Brain microvascular endothelial cell (primary cell): ENCODE results near the gene RTN4.
A peak's percentile ranks its signal among the peaks of the same experiment; 100 is the strongest.
"Not testable (repeated sequence)": the region's sequence is repeated elsewhere in the genome, so short reads cannot be mapped to it uniquely, and the experiment has no call there.

Experiments
- DNase-seq: peaks from one replicate; pipeline ENCODE4 v3.0.0-alpha.2; 2020
- H3K27ac ChIP-seq: fragments of 250-450 bp; sonication (Bioruptor Pico); 2 replicates; pipeline ENCODE4 v1.5.1; 2020; ENCODE audit warnings: mild to moderate bottlenecking, moderate library complexity
- H3K27me3 ChIP-seq: fragments of 250-450 bp; sonication (Bioruptor Pico); replicated peaks from 2 replicates; pipeline ENCODE4 v1.5.1; 2020; ENCODE audit warnings: mild to moderate bottlenecking
- H3K36me3 ChIP-seq: fragments of 250-450 bp; sonication (Bioruptor Pico); replicated peaks from 2 replicates; pipeline ENCODE4 v1.5.1; 2020; ENCODE audit warnings: mild to moderate bottlenecking
- H3K4me3 ChIP-seq: 2 replicates; pipeline ENCODE4 v1.5.1; 2011; ENCODE audit warnings: low read depth, mild to moderate bottlenecking, control low read depth, low read length, moderate library complexity
- CTCF ChIP-seq: IDR thresholded peaks from 2 replicates; pipeline ENCODE4 v1.5.1; 2011; ENCODE audit warnings: low read depth, mild to moderate bottlenecking, moderate library complexity, low read length, control low read depth, inconsistent platforms; ENCODE audit errors: missing control alignments
- in situ Hi-C: cut with HindIII; loops from 2 replicates; pipeline ENCODE4 v1.10.0; 2017; ENCODE audit warnings: low sequenced_read_pairs, low pct_ligation_motif_present

RTN4 gene

GRCh38 chr2:55093381-55093780, 43.1 kb upstream of the RTN4 start:
- no peaks in the 10 kb centered on the region for H3K27me3 ChIP-seq
- no peak overlapping the region for H3K4me3 ChIP-seq
- in situ Hi-C loops, result no loop called here
- peak; percentile 68 for DNase-seq
- H3K36me3 ChIP-seq, result no peaks in the 10 kb centered on the region
- H3K27ac ChIP-seq, result no peak overlapping the region
- no peak for TF ChIP-seq CTCF

GRCh38 chr2:55092439-55092838, 42.2 kb upstream of the RTN4 start:
- in situ Hi-C loops, result no loop called here
- Histone ChIP-seq H3K27me3 (no peaks in the 10 kb centered on the region), H3K4me3 (no peak overlapping the region), H3K27ac (no peak overlapping the region), H3K36me3 (no peaks in the 10 kb centered on the region)
- no peak for DNase-seq
- no peak for TF ChIP-seq CTCF

GRCh38 chr2:55091681-55092080, 41.4 kb upstream of the RTN4 start:
- in situ Hi-C loops, H3K27ac ChIP-seq, DNase-seq: not testable (repeated sequence)

DNA sequence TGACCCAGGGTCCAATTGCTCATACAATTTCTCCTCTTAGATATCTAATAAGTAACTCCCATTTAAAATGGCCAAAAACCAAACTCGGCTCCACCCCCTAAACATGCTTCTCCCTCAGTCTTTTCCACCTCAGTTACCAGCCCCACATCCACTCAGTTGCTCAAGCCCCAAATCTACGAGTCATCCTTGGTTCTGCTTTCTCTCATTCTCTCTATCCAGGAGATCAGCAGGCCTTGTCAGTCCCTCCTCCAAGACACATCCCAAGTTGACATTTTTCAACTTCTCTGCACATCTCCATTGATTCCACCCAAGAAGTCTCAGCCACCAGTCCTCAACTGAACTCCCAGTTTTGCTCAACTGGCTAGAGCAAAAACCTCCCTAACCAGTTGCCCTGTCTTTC, 40.5 kb upstream of the RTN4 start:
- Histone ChIP-seq H3K27me3 (no peaks in the 10 kb centered on the region), H3K36me3 (no peaks in the 10 kb centered on the region), H3K27ac (no peak overlapping the region), H3K4me3 (no peak overlapping the region)
- no peak for TF ChIP-seq CTCF
- in situ Hi-C loops, result no loop called here
- DNase-seq, result no peak

More at GRCh38 chr2:55091681-55092080, 41.4 kb upstream of the RTN4 start:
- H3K4me3 ChIP-seq, H3K27me3 ChIP-seq, H3K36me3 ChIP-seq: not testable (repeated sequence)

- in situ Hi-C loops, result no loop called here
- no peaks in the 10 kb centered on the region for H3K27me3 ChIP-seq
- DNase-seq, result no peak
- no peak for TF ChIP-seq CTCF
- H3K4me3 ChIP-seq, result no peak overlapping the region
- no peaks in the 10 kb centered on the region for H3K36me3 ChIP-seq
- no peak overlapping the region for H3K27ac ChIP-seq
These were observed 39.5 kb upstream of the RTN4 start for GRCh38 chr2:55089726-55090125.

DNA sequence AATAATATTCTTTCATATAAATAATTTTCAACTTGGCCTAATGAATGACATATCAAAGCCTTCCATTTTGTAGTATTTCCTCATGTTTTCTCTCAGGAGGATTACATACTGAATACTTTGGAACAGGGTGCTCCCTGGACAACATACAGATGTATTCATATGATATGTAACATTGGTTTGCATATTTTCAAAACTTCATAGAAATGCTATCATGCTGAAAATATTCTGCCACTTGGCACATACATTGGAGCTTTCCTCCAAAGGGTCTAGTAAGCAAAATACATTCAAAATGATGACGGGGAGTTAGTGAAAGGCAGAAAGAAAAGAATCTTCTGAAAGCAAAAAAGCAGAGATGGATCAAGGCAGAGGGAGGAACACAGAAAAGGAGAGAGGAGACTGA, 38.1 kb upstream of the RTN4 start:
- no peak overlapping the region for H3K4me3 ChIP-seq
- DNase-seq, result no peak
- H3K36me3 ChIP-seq, result no peaks in the 10 kb centered on the region
- H3K27me3 ChIP-seq, result no peaks in the 10 kb centered on the region
- H3K27ac ChIP-seq, result no peak overlapping the region
- TF ChIP-seq CTCF, result no peak
- in situ Hi-C loops, result no loop called here

DNA sequence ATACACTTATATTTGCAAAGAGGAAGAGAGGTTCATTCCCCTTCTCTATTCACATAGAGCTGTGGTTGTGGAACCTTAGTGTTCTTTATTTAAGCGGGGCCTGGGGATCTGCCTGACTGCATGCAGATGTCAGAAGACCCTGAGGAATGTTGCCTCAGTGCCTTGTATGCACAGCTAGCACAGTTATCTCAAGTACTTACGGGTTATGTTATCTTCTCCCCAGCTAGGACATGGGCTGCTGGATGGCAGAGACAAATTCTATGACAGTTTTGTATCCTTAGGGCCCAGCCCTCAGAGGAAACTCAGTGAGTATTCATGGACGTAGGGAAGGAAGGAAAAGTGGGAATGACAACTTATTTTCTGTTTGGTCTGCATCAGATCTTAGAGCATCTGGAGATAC, 37.7 kb upstream of the RTN4 start:
- Histone ChIP-seq H3K27ac (no peak overlapping the region), H3K27me3 (no peaks in the 10 kb centered on the region), H3K36me3 (no peaks in the 10 kb centered on the region), H3K4me3 (no peak overlapping the region)
- no peak for TF ChIP-seq CTCF
- DNase-seq, result no peak
- in situ Hi-C loops, result no loop called here
